GM18867 (cell line): ENCODE results near the gene FBXL22.

Experiments
- ATAC-seq: cut with Tn5 transposase; IDR thresholded peaks from one replicate; pipeline ENCODE4 v1.9.1; 2021; ENCODE audit warnings: mild to moderate bottlenecking, moderate library complexity; ENCODE audit not compliant: unreplicated experiment

Gene FBXL22, protein sequence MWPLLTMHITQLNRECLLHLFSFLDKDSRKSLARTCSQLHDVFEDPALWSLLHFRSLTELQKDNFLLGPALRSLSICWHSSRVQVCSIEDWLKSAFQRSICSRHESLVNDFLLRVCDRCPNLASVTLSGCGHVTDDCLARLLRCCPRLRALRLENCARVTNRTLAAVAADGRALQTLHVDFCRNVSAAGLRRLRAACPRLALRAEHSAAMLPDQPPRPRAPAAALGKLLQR

DNA sequence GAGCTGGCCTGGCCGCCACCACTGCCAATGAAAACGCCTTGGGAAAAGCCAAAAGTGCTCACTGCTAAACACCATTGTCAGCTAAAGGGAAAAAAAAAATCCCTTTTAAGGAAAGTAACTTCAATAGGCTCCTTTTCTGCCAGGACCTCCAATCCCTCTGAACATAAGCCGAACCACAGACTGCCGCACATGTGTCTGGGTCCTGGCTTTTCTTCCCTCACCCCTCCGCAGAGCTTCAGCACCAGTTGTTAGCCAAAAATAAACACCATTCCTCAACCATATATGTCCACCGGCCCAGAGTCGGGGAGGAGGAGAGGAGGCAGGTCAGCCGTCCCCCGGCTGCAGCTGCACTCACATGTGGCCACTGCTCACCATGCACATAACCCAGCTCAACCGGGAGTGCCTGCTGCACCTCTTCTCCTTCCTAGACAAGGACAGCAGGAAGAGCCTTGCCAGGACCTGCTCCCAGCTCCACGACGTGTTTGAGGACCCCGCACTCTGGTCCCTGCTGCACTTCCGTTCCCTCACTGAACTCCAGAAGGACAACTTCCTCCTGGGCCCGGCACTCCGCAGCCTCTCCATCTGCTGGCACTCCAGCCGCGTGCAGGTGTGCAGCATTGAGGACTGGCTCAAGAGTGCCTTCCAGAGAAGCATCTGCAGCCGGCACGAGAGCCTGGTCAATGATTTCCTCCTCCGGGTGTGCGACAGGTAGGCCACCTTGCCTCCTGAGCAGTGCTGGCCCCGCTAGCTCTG lies at the start of gene FBXL22:
Gene FBXL22 (plus strand): TSS at position 350 of the 753 bp plus-strand sequence. CDS start 6 bp downstream, at position 356.
- ATAC-seq: no peak

DNA sequence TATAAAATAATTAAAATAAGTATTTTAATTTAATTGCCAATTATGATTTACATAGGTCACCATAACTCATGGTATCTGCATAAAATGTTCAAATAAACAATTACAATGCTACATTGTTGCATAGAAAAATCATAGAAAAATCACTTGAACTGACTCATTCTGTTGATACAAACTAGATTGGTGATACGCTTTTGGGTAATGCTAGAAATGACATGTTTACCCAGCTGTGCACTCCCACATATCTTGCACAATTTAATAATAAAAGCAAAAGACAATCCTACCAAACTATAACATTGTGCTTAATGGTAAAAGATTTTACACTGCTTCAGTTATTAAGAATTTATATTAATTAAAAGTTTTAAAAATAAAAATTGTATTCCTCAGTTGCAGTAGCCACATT lies 45.8 kb upstream of the FBXL22 start:
- ATAC-seq: no peak

DNA sequence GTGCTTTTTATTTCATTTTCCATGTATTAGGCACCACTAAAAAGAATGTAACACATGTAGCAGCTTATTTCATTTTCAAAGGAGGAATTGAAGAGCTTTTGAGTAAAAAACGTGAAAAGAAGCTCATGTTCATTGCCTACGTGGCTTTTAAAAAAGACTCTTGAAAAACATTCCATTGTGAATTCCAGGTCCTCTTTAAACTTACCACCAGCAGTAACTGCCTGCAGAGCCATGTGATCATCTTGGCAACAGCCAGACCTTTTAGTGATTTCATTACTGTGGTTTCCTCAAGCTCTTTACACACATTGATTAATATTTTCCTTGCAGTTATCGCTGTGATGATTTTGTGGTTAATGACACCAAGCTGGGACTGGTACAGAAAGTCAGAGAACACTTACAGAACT lies 43.8 kb upstream of the FBXL22 start:
- no peak for ATAC-seq

DNA sequence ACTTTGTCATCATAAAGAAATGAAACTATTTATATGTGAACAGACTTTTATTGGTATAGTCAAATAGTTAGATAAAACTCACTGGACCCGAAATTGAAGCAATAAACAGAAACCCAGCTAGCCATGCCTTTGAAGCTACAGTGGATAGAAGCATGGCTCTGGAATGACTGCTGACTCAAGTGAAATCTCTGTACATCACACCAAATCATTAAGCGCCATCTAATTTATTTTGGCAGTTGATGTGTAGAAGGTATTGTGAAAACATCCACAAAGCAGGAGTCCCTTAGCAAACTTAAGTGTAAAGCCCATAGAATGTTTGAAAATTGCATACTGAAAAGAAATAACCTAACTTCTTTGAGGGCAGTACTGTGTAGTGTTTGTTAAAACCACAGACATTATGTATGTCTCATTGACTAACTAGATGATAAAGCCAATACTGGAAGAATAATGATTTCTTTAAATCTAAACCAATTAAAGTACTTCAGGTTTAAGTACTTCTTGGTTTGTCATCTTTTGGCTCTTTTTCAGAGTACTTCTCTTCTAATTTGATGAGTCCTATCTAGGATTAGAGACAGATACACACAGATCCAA lies 42.8 kb upstream of the FBXL22 start:
- ATAC-seq: no peak

DNA sequence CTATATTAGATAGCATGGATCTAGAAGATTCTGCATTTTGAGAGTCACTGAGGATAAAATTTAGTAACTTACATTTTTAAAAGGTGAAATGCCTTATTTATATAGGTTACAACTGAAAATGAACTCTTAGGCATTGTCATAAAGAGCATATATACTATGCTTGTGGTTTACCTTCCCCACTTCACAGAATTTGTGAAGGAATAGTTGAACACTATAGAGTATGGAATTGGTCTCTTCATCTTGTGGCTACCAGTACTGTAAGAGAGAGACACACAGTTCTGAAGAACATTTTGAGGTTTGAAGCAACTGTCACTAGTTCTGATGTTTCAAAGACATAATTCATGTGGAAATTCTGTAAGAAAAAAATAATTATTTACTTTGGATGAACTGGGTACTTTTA lies 41.7 kb upstream of the FBXL22 start:
- ATAC-seq: no peak

DNA sequence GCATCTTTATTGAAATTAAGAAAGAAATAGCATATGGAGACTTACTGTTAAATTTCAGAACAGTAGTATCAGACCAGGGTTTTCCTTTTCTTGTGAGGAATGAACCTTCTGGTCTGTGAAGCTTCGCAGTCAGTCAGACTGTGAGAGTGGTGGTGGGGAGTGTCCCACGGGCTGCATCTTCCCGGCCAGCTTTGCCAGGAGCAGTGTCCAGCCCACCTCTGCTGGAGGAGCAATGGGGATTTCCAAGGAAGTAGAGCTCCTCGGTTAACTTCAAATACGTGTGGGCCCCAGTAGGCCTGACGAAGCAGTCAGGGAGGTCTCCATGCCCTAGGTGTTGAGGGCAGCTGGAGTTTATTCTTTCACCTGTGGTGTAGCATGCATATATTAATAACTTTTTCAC lies 40.9 kb upstream of the FBXL22 start:
- ATAC-seq: no peak

DNA sequence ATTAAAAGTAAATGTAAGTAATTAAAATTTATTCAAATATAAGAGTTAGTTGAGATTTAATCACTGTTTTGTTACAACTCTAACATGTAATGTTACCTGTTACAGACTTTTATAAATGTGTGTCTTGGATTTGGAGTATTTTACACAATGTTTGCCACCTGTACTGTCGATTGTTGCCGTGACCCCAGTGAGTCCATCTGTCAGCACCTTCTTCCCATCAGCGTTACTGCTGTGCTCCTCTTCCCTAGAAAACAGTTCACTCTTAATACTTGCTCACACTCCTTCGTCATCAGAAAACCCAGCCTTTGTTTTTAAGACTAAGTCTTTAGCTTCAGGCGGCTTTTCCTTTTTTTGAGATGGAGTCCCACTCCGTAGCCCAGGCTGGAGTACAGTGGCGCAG lies 40.5 kb upstream of the FBXL22 start:
- ATAC-seq: no peak

DNA sequence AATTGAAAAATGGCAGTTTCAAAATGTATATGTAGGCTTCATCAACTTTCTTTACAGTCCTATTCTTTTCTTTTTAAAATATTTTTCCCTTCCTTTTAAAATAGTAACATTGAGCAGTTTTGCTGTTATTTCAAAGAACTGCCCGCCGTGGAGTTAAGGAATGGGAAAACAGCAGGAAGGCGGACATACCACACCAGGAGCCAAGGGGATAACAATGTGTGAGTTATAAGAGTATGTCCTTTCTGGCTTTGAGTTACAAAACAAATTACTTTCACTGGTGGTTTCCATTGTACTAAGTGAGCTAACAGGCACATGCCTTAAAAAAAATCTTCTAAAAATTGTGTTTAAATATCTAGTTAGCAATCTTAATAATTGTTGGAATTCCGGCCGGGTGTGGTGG lies 37.4 kb upstream of the FBXL22 start:
- ATAC-seq: no peak

DNA sequence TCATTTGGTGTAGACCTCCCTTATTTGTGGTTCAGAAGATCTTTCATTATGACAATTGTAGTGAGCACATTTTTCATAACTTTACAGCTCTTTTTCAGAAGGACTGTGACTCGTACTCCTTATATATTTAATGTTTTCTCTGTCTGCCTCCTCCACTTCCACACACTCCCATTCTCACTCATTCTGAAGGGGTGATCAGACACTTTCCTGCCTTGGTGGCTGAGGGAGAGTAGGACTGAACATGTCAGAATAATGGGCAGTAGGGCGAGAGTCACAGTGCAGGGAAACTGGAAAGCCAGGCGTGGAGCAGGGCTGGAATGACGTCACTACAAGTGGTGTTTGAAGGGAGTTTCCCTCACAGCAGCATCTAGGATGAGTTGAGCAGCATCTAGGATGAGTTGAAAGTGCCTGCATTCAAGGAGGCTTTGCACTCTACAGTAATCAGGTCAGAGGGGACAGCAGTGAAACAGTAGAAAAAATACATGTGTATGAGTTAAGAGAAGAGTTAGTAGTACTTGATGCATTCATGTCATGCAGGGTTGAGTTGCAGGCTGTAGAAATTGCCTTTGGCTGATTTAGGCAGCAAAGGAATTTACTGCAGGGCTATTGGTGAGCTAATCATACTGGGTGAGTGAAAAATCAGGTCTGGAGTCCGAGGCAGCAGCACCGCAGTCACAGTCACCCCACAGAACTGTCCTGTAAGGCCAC lies 36.3 kb upstream of the FBXL22 start:
- no peak for ATAC-seq

DNA sequence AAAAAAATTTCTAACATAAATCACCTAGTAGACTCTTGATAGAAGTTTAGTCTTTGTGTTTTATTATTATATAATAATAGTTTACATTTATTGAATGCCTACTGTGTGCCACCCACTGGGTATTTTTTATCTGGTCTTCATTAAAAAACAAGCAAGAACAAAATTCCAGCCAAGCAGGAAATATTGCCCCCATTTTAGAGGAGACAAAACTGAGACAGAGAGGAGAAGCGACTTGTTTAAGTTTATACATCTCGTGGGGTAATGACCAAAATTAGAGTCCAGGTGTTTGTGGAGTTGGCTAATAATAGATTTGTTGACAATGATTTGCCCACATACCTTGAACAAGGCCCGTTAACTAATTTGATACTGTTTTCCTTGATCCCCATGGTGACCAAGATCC lies 33.1 kb upstream of the FBXL22 start:
- ATAC-seq: no peak

DNA sequence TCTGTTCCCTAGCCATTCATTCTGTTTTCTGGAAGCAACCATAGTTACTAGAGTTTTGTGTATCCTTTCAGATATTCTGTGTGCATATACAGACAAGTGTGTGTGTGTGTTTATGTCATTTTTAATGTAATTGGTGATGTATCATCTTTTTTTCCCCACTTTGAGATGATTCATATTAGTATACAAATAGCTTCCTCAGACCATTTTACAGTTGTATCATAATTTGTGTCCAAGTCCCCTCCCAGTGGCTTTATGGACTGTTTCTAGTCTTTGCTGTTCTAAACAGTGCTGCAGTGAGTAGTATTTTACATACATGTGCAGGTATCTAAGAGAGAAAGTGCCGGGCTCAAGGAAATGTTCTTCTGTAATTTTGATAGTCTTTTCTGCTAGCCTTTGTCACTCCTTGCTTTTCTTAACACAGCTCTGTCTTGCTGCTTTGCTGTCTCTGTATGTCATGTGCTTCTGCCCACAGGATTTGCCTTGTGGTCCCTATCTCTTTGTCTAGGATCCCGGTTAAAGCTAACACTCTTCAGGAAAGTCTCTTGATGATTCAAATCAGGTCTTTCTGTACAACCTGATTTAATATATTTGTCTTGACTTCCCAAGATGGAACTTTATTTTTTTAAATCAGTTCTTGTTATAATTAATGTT lies 31.5 kb upstream of the FBXL22 start:
- no peak for ATAC-seq

DNA sequence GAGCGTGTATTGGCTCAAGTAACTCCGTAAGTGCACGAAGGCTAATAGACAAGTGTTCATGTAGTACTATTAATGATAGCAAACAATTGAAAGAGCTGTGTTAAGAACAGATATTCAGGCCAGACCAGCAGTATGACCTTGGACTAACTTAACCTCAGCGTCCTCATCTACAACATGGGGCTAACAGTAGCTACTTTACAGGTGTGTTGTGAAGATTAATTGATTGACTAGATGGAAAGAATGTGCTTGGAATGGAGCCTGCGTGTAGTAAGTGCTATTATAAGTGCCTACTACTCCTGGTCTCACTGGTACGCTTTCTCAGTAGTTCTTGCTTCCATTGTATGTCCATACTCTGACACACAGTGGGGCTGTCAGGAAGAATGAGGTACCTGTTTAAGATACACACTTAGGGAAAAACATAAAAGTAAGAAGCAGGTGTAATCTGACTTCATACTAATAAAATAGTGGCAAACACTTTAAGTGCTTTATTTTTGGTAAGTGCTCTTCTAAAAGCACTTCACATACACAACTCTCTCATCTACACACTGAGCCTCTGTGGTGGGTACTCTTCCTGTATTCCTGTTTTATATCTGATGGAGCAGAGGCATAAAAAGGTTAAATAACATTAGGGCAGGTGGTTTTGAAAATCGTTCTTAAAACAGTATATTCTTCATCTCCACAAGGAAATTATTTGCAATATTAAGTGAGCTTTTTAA lies 24.3 kb upstream of the FBXL22 start:
- ATAC-seq: no peak

DNA sequence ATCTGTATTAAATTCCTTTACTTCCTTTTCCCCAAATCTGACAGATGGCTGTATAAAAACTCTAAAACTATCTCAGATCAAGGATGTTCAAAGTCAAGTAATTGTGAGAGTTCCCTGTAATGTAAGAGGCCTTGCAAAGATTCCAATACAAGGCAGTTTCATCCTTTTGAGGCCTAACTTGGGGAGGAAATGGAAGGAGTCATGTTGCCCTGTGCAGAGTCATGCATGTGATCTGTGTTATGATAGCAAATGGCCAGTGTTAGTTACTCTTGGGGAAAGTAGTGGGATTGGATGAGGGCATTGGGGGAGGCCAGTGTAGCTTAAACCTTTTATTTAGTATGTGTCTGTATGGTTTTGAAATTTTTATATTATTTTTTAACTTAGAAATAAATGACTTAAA lies 23.7 kb upstream of the FBXL22 start:
- ATAC-seq: no peak

DNA sequence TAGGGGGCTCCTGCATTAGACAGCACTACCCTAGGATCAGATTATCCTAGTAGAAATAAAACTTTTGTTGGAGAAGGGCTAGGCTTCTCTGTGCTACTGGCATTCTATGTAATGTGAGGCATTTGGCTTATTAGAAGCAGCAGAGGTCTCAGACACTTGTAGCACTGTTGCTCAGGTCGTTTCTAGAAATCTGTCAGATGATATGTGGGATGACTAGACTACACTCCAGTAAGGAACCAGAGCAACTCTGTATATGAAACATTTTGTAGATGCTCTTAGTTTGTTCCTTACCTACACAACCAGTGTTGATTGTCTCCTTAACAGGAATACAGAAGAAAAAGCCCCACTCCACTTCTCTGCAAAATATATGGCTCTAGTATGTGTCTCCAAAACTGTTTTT lies 21.9 kb upstream of the FBXL22 start:
- no peak for ATAC-seq

DNA sequence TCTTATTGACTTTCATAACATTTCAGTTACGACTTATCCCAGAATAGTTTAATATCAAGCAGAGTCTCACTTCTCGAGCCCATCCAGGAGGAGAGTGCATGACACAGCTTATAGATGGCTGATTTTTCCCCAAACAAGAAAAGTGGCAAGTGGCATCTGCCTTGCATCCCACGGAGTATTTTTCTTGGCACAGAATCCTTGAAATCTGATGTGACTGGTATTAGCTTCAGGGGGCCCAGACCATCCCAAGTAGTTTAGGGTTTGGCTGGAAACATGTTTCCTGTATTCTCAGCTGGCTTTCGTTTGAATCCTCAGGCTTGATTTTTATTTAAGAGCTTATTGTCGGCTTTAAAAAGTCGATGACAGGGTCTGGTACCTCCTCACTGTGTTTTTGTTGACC lies 20.7 kb upstream of the FBXL22 start:
- ATAC-seq: no peak

DNA sequence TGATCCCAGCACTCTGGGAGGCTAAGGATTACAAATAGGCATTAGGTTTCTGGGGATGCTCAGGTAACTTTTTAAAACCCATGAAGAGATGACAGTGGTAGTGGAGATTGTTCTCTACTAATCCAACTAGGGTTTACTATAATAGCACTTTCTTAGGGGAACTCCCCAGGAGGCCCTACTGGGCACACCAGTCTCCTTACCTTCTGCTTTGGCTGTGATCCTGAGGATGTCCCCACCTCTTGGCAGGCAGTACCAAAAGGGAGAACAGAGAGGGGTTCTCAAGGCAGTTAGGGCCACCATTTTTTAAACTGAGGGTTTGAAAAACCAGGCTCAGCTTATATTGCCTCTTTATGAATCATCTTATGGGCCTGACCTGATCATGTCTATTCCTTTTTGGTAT lies 15.0 kb upstream of the FBXL22 start:
- no peak for ATAC-seq

DNA sequence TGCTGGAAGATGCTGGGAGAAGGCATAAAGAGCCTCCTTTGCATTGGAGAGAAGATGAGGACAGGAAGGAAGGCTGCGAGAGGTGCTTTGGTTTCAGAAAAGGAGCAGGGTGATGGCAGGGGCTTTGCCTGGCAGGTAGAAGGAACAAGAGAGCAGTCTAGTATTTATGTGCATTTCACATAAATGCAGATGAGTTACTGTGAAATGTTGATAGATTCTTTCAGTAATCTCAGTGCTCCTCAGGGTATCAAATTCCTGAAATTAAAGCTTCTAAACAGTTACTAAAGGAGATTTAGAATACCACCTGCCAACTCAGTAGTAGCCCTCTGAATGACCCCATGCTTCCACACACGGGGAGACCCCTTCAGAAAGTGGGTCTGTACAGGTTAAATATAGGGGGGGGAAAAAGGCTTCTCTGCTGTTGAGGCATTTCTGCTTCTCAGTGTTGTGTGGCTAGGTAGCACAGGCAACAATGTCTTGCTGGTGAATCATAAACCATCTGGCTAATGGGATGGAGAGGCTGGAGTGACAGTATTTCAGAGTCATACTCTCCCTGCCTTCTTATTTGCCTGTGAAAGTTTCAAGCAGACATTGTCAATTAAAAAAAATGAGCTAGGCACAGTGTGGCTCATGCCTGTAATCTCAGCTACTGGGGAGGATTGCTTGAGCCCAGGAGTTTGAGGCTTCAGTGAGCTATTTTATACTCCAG lies 14.3 kb upstream of the FBXL22 start:
- ATAC-seq: no peak

DNA sequence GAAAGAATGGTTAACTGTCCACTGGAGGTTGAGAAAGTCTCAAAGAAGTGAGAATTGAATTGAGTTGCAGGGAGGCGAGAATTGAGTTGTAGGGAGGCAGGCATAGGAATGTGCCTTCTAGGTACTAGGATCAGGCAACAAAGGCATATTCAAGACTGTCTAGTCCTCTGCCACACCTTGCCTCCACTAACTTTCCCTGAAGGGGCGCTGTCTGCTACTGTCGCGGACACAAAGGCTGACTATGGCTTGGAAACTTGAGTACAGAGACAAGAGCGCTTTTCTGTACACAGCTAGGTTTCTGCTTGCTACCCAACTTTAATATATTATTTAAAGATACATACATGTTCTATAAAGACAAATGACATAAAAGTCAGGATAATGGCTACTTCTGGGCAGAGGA lies 10.4 kb upstream of the FBXL22 start:
- no peak for ATAC-seq

DNA sequence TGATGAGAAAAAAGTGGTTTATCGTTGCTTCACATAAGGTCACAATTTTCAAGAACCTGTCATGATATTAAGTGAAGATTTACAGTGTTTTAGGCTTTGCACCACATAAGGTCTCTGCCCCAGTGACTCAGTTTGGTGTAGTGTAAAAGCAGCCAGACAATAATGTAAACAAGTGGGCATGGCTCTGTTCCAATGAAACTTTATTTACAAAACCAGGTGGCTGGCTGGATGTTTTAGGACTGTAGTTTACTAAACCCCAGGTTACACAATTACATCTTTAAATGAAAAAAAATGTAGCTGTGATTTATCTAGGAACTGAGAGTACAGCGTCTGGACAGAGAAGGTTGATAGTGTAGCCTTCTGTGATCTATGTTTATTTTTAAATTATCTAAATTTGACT lies 9.7 kb upstream of the FBXL22 start:
- no peak for ATAC-seq

DNA sequence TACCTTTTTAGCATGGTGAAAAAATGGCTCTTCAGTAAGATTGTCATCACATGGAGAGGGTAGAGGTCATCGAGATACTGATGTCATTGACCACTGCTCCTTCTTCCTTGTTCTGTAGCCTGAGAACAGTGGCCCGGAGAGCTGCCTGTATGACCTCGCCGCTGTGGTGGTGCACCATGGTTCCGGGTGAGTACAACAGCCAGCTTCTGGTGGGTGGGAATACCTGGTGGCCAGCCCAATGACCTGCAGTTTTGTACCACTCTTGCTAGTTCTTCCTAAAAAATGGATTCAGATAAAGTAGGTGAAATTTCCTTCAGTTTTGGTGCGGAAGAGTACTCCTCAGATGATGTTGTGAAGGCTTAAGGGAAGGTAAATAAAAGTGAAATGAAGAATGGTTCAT lies 8.4 kb upstream of the FBXL22 start:
- no peak for ATAC-seq
